Measurements from ENCODE around the gene SELENOV.

Gene SELENOV

GRCh38 chr19:39553082-39553652 lies 38.2 kb downstream of the SELENOV start:
- Histone ChIP-seq H3K36me3 (ENCODE audit: control insufficient read depth in 1 of 2, insufficient read depth in 2 of 2, low read length in 2 of 2) (no peaks in the 10 kb centered on the region), H2AFZ (ENCODE audit: insufficient read depth, low read length, poor library complexity) (no peak overlapping the region), H3K4ac (ENCODE audit: low read depth, low read length) (no peak overlapping the region), H3K9me3 (ENCODE audit: insufficient read depth, low read depth, low read length) (no peaks in the 10 kb centered on the region), H3K4me3 (ENCODE audit: low read depth, low read length) (no peak overlapping the region), H3K9ac (ENCODE audit: low read length) (no peak overlapping the region), H3K27ac (ENCODE audit: low read depth, low read length) (no peak overlapping the region), H3K79me1 (ENCODE audit: low read length) (no peaks in the 10 kb centered on the region), H4K8ac (ENCODE audit: low read depth, low read length) (no peak overlapping the region), H3K79me2 (ENCODE audit: control insufficient read depth, insufficient read depth, low read length, poor library complexity) (no peaks in the 10 kb centered on the region), H3K23ac (ENCODE audit: low read length) (no peak overlapping the region), H3K18ac (ENCODE audit: low read length) (no peak overlapping the region), H3K4me2 (ENCODE audit: low read length) (no peak overlapping the region), H2BK12ac (ENCODE audit: low read length) (no peak overlapping the region), H3K4me1 (ENCODE audit: control insufficient read depth in 1 of 2, insufficient read depth in 2 of 2, low read length in 2 of 2) (peaks cover 0 to 5% of the 10 kb centered on the region in 2 experiments), H2AK5ac (ENCODE audit: low read length) (no peak overlapping the region), H2BK5ac (ENCODE audit: low read depth, low read length, poor library complexity) (no peak overlapping the region), H3K27me3 (ENCODE audit: insufficient read depth, low read length) (no peaks in the 10 kb centered on the region), H4K12ac (ENCODE audit: low read depth, low read length) (no peak overlapping the region), H2BK120ac (ENCODE audit: insufficient read depth, low read length, poor library complexity) (no peak overlapping the region), H4K91ac (ENCODE audit: low read depth, low read length) (no peak overlapping the region), H3K14ac (ENCODE audit: low read length) (no peak overlapping the region)
- no CpG with 5 or more reads among the region's 7 CpGs for WGBS (ENCODE audit: extremely low coverage, insufficient coverage, insufficient read length)
- no peak for DNase-seq

GRCh38 chr19:39554701-39555311 lies 39.9 kb downstream of the SELENOV start:
- Histone ChIP-seq H2AK5ac (ENCODE audit: low read length) (no peak overlapping the region), H4K91ac (ENCODE audit: low read depth, low read length) (no peak overlapping the region), H3K14ac (ENCODE audit: low read length) (no peak overlapping the region), H3K4ac (ENCODE audit: low read depth, low read length) (no peak overlapping the region), H3K23ac (ENCODE audit: low read length) (no peak overlapping the region), H3K18ac (ENCODE audit: low read length) (no peak overlapping the region), H3K9me3 (ENCODE audit: insufficient read depth, low read depth, low read length) (no peaks in the 10 kb centered on the region), H3K27ac (ENCODE audit: low read depth, low read length) (no peak overlapping the region), H3K9ac (ENCODE audit: low read length) (peak overlapping the region; percentile 31), H3K79me1 (ENCODE audit: low read length) (no peaks in the 10 kb centered on the region), H2BK12ac (ENCODE audit: low read length) (no peak overlapping the region), H3K79me2 (ENCODE audit: control insufficient read depth, insufficient read depth, low read length, poor library complexity) (no peaks in the 10 kb centered on the region), H3K27me3 (ENCODE audit: insufficient read depth, low read length) (no peaks in the 10 kb centered on the region), H4K12ac (ENCODE audit: low read depth, low read length) (no peak overlapping the region), H2AFZ (ENCODE audit: insufficient read depth, low read length, poor library complexity) (no peak overlapping the region), H2BK5ac (ENCODE audit: low read depth, low read length, poor library complexity) (no peak overlapping the region), H3K36me3 (ENCODE audit: control insufficient read depth in 1 of 2, insufficient read depth in 2 of 2, low read length in 2 of 2) (no peaks in the 10 kb centered on the region), H4K8ac (ENCODE audit: low read depth, low read length) (no peak overlapping the region), H3K4me2 (ENCODE audit: low read length) (no peak overlapping the region), H3K4me3 (ENCODE audit: low read depth, low read length) (no peak overlapping the region), H3K4me1 (ENCODE audit: control insufficient read depth in 1 of 2, insufficient read depth in 2 of 2, low read length in 2 of 2) (peaks cover 0 to 7% of the 10 kb centered on the region in 2 experiments), H2BK120ac (ENCODE audit: insufficient read depth, low read length, poor library complexity) (no peak overlapping the region)
- no peak for DNase-seq
- no CpG with 5 or more reads among the region's 4 CpGs for WGBS (ENCODE audit: extremely low coverage, insufficient coverage, insufficient read length)

- H4K12ac ChIP-seq (ENCODE audit: low read depth, low read length), result no peak overlapping the region
- H2BK12ac ChIP-seq (ENCODE audit: low read length), result no peak overlapping the region
These were observed 40.9 kb downstream of the SELENOV start for GRCh38 chr19:39555883-39556282.

DNA sequence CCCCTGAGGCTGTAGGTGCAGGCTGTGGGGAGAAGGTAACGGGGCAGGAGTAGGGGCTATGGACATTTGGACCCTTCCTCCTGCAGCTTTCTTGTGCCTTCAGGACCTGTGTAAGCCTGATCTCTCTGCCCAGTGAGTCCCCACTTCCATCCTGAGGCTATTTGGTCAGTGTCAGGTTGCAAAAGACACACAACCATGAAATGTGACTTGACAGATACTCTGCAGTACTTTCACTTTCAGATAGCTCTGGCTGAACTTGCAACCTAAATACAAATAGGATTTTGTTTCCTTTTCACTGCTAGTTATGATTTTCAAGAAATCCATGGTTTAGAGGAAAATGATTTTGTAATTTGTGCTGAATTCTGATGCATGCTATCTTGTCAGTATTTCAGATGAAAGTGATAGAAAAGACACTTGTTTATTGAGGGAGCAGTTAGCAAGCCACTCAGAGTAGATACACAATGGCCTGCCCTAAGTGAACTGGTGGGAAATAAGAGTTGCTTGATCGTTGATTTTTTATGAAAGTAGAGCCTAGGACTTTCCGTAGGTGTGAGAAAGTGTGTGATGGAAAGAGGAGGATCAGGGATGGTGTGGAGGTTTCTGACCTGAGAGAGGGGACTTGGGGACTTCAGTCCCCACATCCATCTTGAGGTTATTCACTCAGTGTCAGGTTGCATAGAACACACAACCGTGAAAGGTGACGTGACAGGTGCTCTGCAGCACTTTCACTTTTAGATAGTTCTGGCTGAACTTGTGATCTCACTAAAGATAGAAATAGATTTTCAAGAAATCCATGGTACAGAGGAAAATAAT lies 43.1 kb downstream of the SELENOV start:
- H4K91ac ChIP-seq (ENCODE audit: low read depth, low read length), result no peak overlapping the region
- no peaks in the 10 kb centered on the region for H3K79me1 ChIP-seq (ENCODE audit: low read length)
- no peaks in the 10 kb centered on the region for H3K27me3 ChIP-seq (ENCODE audit: insufficient read depth, low read length)
- H3K23ac ChIP-seq (ENCODE audit: low read length), result no peak overlapping the region
- no peak overlapping the region for H3K27ac ChIP-seq (ENCODE audit: low read depth, low read length)
- H3K18ac ChIP-seq (ENCODE audit: low read length), result no peak overlapping the region
- no peak overlapping the region for H4K12ac ChIP-seq (ENCODE audit: low read depth, low read length)
- no peaks in the 10 kb centered on the region for H3K36me3 ChIP-seq (ENCODE audit: control insufficient read depth in 1 of 2, insufficient read depth in 2 of 2, low read length in 2 of 2)
- DNase-seq, result peak in 1 of 2 donors; percentile 24
- H2BK120ac ChIP-seq (ENCODE audit: insufficient read depth, low read length, poor library complexity), result no peak overlapping the region
- H3K4me2 ChIP-seq (ENCODE audit: low read length), result no peak overlapping the region
- no peaks in the 10 kb centered on the region for H3K9me3 ChIP-seq (ENCODE audit: insufficient read depth, low read depth, low read length)
- H3K9ac ChIP-seq (ENCODE audit: low read length), result no peak overlapping the region
- H2AK5ac ChIP-seq (ENCODE audit: low read length), result no peak overlapping the region
- peaks cover 1 to 7% of the 10 kb centered on the region in 2 experiments for H3K4me1 ChIP-seq (ENCODE audit: control insufficient read depth in 1 of 2, insufficient read depth in 2 of 2, low read length in 2 of 2)
- H3K4ac ChIP-seq (ENCODE audit: low read depth, low read length), result no peak overlapping the region
- H3K79me2 ChIP-seq (ENCODE audit: control insufficient read depth, insufficient read depth, low read length, poor library complexity), result no peaks in the 10 kb centered on the region
- H3K4me3 ChIP-seq (ENCODE audit: low read depth, low read length), result no peak overlapping the region
- no peak overlapping the region for H2BK12ac ChIP-seq (ENCODE audit: low read length)
- WGBS (ENCODE audit: extremely low coverage, insufficient coverage, insufficient read length), result 100% methylated on average over 2 of the region's 5 CpGs
- no peak overlapping the region for H3K14ac ChIP-seq (ENCODE audit: low read length)
- no peak overlapping the region for H2AFZ ChIP-seq (ENCODE audit: insufficient read depth, low read length, poor library complexity)
- H4K8ac ChIP-seq (ENCODE audit: low read depth, low read length), result no peak overlapping the region
- H2BK5ac ChIP-seq (ENCODE audit: low read depth, low read length, poor library complexity), result no peak overlapping the region

More at GRCh38 chr19:39555883-39556282, 40.9 kb downstream of the SELENOV start:
- no CpG with 5 or more reads among the region's 1 CpG for WGBS (ENCODE audit: extremely low coverage, insufficient coverage, insufficient read length)
- Histone ChIP-seq H3K9ac (ENCODE audit: low read length) (no peak overlapping the region), H3K18ac (ENCODE audit: low read length) (no peak overlapping the region), H2BK120ac (ENCODE audit: insufficient read depth, low read length, poor library complexity) (no peak overlapping the region), H3K4me2 (ENCODE audit: low read length) (no peak overlapping the region), H3K79me1 (ENCODE audit: low read length) (no peaks in the 10 kb centered on the region), H3K14ac (ENCODE audit: low read length) (no peak overlapping the region), H3K36me3 (ENCODE audit: control insufficient read depth in 1 of 2, insufficient read depth in 2 of 2, low read length in 2 of 2) (no peaks in the 10 kb centered on the region), H2BK5ac (ENCODE audit: low read depth, low read length, poor library complexity) (no peak overlapping the region), H3K79me2 (ENCODE audit: control insufficient read depth, insufficient read depth, low read length, poor library complexity) (no peaks in the 10 kb centered on the region), H2AK5ac (ENCODE audit: low read length) (no peak overlapping the region), H3K23ac (ENCODE audit: low read length) (no peak overlapping the region), H4K91ac (ENCODE audit: low read depth, low read length) (no peak overlapping the region), H2AFZ (ENCODE audit: insufficient read depth, low read length, poor library complexity) (no peak overlapping the region), H3K27me3 (ENCODE audit: insufficient read depth, low read length) (no peaks in the 10 kb centered on the region), H3K4me1 (ENCODE audit: control insufficient read depth in 1 of 2, insufficient read depth in 2 of 2, low read length in 2 of 2) (peaks cover 0 to 7% of the 10 kb centered on the region in 2 experiments), H4K8ac (ENCODE audit: low read depth, low read length) (no peak overlapping the region), H3K9me3 (ENCODE audit: insufficient read depth, low read depth, low read length) (no peaks in the 10 kb centered on the region), H3K4me3 (ENCODE audit: low read depth, low read length) (peak overlapping the region; percentile 28), H3K4ac (ENCODE audit: low read depth, low read length) (no peak overlapping the region), H3K27ac (ENCODE audit: low read depth, low read length) (no peak overlapping the region)
- no peak for DNase-seq

All from trophoblast cell (in vitro differentiated cells and primary cell).